Fibroblast of lung (primary cell): Measurements from ENCODE around the gene ZSWIM1. TPM values are rescaled to one million over a fixed set of nuclear protein-coding genes. Genes with fewer than 3 reads are reported as not detected.
"Not testable (repeated sequence)": the region's sequence is repeated elsewhere in the genome, so short reads cannot be mapped to it uniquely, and the experiment has no call there.

Source experiments
- DNase-seq, 2 donors: peaks; one replicate each; pipeline versions ENCODE4 v3.0.0 to v3.0.0-alpha.2; 2010; ENCODE audit warnings: low read depth in 2 of 2
- H2AFZ ChIP-seq: 2 replicates; pipeline ENCODE4 v1.5.1; 2012; ENCODE audit warnings: low read length, control low read depth, inconsistent platforms
- H3K27ac ChIP-seq: 2 replicates; pipeline ENCODE4 v1.5.1; 2011; ENCODE audit warnings: low read length, control low read depth; ENCODE audit not compliant: insufficient read depth
- H3K27me3 ChIP-seq: 2 replicates; pipeline ENCODE4 v1.5.1; 2011; ENCODE audit warnings: mild to moderate bottlenecking, low read length; ENCODE audit not compliant: control insufficient read depth, insufficient read depth
- H3K36me3 ChIP-seq: 2 replicates; pipeline ENCODE4 v1.5.1; 2011; ENCODE audit warnings: low read length; ENCODE audit not compliant: control insufficient read depth, insufficient read depth
- H3K4me1 ChIP-seq: 2 replicates; pipeline ENCODE4 v1.5.1; 2011; ENCODE audit warnings: low read length; ENCODE audit not compliant: control insufficient read depth, insufficient read depth; ENCODE audit errors: extremely low read depth
- H3K4me2 ChIP-seq: 2 replicates; pipeline ENCODE4 v1.5.1; 2011; ENCODE audit warnings: low read length, control low read depth; ENCODE audit not compliant: insufficient read depth; ENCODE audit errors: extremely low read depth
- H3K4me3 ChIP-seq, 4 experiments: fragments of 200-600 bp in 1 of 4; sonication (generic) in 1 of 4; replicated peaks in 1 of 4; 2 replicates each; pipeline ENCODE4 v1.5.1; 2011 to 2016; ENCODE audit warnings: low read length in 4 of 4, low read depth in 3 of 4, mild to moderate bottlenecking in 3 of 4, control low read depth in 2 of 4, inconsistent platforms in 1 of 4, mixed read lengths in 1 of 4; ENCODE audit not compliant: insufficient read depth in 1 of 4; ENCODE audit errors: control extremely low read depth in 1 of 4
- H3K79me2 ChIP-seq: 2 replicates; pipeline ENCODE4 v1.5.1; 2012; ENCODE audit warnings: mild to moderate bottlenecking, low read length, inconsistent platforms; ENCODE audit not compliant: control insufficient read depth, insufficient read depth
- H3K9ac ChIP-seq: 2 replicates; pipeline ENCODE4 v1.5.1; 2011; ENCODE audit warnings: mild to moderate bottlenecking, low read length, control low read depth; ENCODE audit not compliant: insufficient read depth
- H3K9me3 ChIP-seq: 2 replicates; pipeline ENCODE4 v1.5.1; 2012; ENCODE audit warnings: low read depth, low read length; ENCODE audit not compliant: control insufficient read depth, insufficient read depth
- H4K20me1 ChIP-seq: 2 replicates; pipeline ENCODE4 v1.5.1; 2011; ENCODE audit warnings: low read length; ENCODE audit not compliant: control insufficient read depth, insufficient read depth; ENCODE audit errors: extremely low read depth
- CTCF ChIP-seq, 2 donors: IDR thresholded peaks in 1 of 2; conservative IDR thresholded peaks in 1 of 2; 1 replicate in 1 of 2; 2 replicates in 1 of 2; pipeline ENCODE4 v1.5.1; 2011 to 2012; ENCODE audit warnings: low read length in 2 of 2, control low read depth in 1 of 2, inconsistent platforms in 1 of 2, low read depth in 1 of 2, mild to moderate bottlenecking in 1 of 2
- EZH2 ChIP-seq: IDR thresholded peaks from 2 replicates; pipeline ENCODE4 v1.5.1; 2012; ENCODE audit warnings: low read length, control low read depth, mild to moderate bottlenecking; ENCODE audit errors: missing control alignments
- polyA plus RNA-seq, 2 donors: library from polyadenylated mRNA; depleted of rRNA in 1 of 2; stranded (reverse) in 1 of 2; unstranded in 1 of 2; fragments of >200 nt; gene quantifications; 2 replicates each; pipeline ENCODE4 v1.2.1, GENCODE V29; 2011 to 2012; ENCODE audit warnings: missing spikeins in 1 of 2
- total RNA-seq: library from RNA; depleted of rRNA; stranded (reverse); fragments of >200 nt; gene quantifications from 2 replicates; pipeline ENCODE4 v1.2.1, GENCODE V29; 2014

ZSWIM1 gene
- total and polyA plus RNA-seq, 2 donors (not counting 1 experiment from before 2014, with no cell fraction given) = 3.4 to 4.5 TPM

- DNase-seq = no peak
- no peaks in the 10 kb centered on the region for H3K4me1 ChIP-seq
- H3K27ac ChIP-seq = no peak overlapping the region
- H4K20me1 ChIP-seq = no peaks in the 10 kb centered on the region
- H3K4me2 ChIP-seq = peak overlapping the region; percentile 8
- no peak overlapping the region for H3K4me3 ChIP-seq
- H3K27me3 ChIP-seq = no peaks in the 10 kb centered on the region
- TF ChIP-seq EZH2 = no peak
- no peak for TF ChIP-seq CTCF (conservative IDR thresholded peaks at IDR 0.05 in 1 of 2, IDR thresholded peaks at IDR 0.05 in 1 of 2; ENCODE audit: low read depth in 1 of 2, low read length in 2 of 2)
- peaks cover 5% of the 10 kb centered on the region for H3K36me3 ChIP-seq
- no peaks in the 10 kb centered on the region for H3K9me3 ChIP-seq
- no peaks in the 10 kb centered on the region for H3K79me2 ChIP-seq
- no peak overlapping the region for H2AFZ ChIP-seq
- no peak overlapping the region for H3K9ac ChIP-seq
Measured at GRCh38 chr20:45873409-45874103, 7.5 kb upstream of the ZSWIM1 start.

DNA sequence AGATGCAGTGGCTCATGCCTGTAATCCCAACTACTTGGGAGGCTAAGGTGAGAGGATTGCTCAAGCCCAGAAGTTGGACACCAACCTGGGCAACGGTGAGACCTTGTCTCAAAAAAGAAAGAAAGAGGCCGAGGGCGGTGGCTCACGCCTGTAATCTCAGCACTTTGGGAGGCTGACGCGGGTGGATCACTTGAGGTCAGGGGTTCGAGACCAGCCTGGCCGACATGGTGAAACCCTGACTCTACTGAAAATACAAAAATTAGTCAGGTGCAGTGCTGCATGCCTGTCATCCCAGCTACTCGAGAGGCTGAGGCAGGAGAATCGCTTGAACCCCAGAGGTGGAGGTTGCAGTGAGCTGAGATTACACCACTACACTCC lies 6.9 kb upstream of the ZSWIM1 start:
- H3K27me3 ChIP-seq, H3K36me3 ChIP-seq, H3K9ac ChIP-seq, H3K4me3 ChIP-seq, H4K20me1 ChIP-seq, H3K4me1 ChIP-seq, H3K79me2 ChIP-seq, DNase-seq, H2AFZ ChIP-seq, H3K9me3 ChIP-seq, H3K27ac ChIP-seq: not testable (repeated sequence)
- peak overlapping the region; percentile 8 for H3K4me2 ChIP-seq

- Histone ChIP-seq H3K36me3 (peaks cover 5% of the 10 kb centered on the region), H3K27me3 (no peaks in the 10 kb centered on the region), H3K9ac (no peak overlapping the region), H3K9me3 (no peaks in the 10 kb centered on the region), H3K4me2 (no peak overlapping the region), H3K79me2 (no peaks in the 10 kb centered on the region), H3K4me1 (peaks cover 2% of the 10 kb centered on the region), H4K20me1 (no peaks in the 10 kb centered on the region), H3K27ac (no peak overlapping the region), H2AFZ (no peak overlapping the region), H3K4me3 (no peak overlapping the region)
- DNase-seq = no peak
- TF ChIP-seq CTCF (conservative IDR thresholded peaks at IDR 0.05 in 1 of 2, IDR thresholded peaks at IDR 0.05 in 1 of 2; ENCODE audit: low read depth in 1 of 2, low read length in 2 of 2) = no peak
- no peak for TF ChIP-seq EZH2
Measured at GRCh38 chr20:45874576-45874975, 6.5 kb upstream of the ZSWIM1 start.
